COLO668 (cell line): ENCODE results near the gene CAND2.
A peak's percentile ranks its signal among the peaks of the same experiment; 100 is the strongest.
"Not testable (repeated sequence)": the region's sequence is repeated elsewhere in the genome, so short reads cannot be mapped to it uniquely, and the experiment has no call there.

Experiments used
- DNase-seq: peaks from one replicate; lab custom pipeline; 2025; ENCODE audit not compliant: unreplicated experiment; lab: John Stamatoyannopoulos, UW

Gene CAND2

GRCh38 chr3:12829886-12830784 lies 33.7 kb downstream of the CAND2 start:
- no peak for DNase-seq

- no peak for DNase-seq
Measured at GRCh38 chr3:12830785-12831156, 34.3 kb downstream of the CAND2 start.

- no peak for DNase-seq
Measured at GRCh38 chr3:12831301-12831866, 34.9 kb downstream of the CAND2 start.

- DNase-seq, result no peak
Measured at GRCh38 chr3:12832350-12833221, 36.1 kb downstream of the CAND2 start.

- no peak for DNase-seq
Measured at GRCh38 chr3:12833222-12834161, 37.0 kb downstream of the CAND2 start.

- no peak for DNase-seq
Measured at GRCh38 chr3:12835052-12835665, 38.7 kb downstream of the CAND2 start.

- DNase-seq, result no peak
Measured at GRCh38 chr3:12837295-12837986, 41.0 kb downstream of the CAND2 start.

- no peak for DNase-seq
Measured at GRCh38 chr3:12838179-12838965, 41.9 kb downstream of the CAND2 start.

GRCh38 chr3:12839156-12839946 lies 42.9 kb downstream of the CAND2 start:
- DNase-seq, result no peak

GRCh38 chr3:12840148-12840547 lies 43.7 kb downstream of the CAND2 start:
- DNase-seq, result not testable (repeated sequence)

GRCh38 chr3:12840591-12841148 lies 44.2 kb downstream of the CAND2 start:
- DNase-seq, result peak; percentile 37

GRCh38 chr3:12841149-12841969 lies 44.9 kb downstream of the CAND2 start, which contains the start of gene RPL32:
Gene RPL32, minus strand, starts transcription at chr3:12841565. Its CDS starts 1,328 bp downstream, at chr3:12840237.
- peak; percentile 80 for DNase-seq

GRCh38 chr3:12841970-12842328 lies 45.5 kb downstream of the CAND2 start:
- DNase-seq, result no peak

GRCh38 chr3:12842469-12842868 lies 46.0 kb downstream of the CAND2 start:
- DNase-seq, result no peak

- no peak for DNase-seq
Measured at GRCh38 chr3:12845811-12846210, 49.3 kb downstream of the CAND2 start.

- DNase-seq, result no peak
Measured at GRCh38 chr3:12852201-12852600, 55.7 kb downstream of the CAND2 start.

GRCh38 chr3:12853847-12854246 lies 57.4 kb downstream of the CAND2 start:
- DNase-seq, result not testable (repeated sequence)
